K562 (cell line): ENCODE results near the gene GRXCR1. TPM values are rescaled to one million over a fixed set of nuclear protein-coding genes. Genes with fewer than 3 reads are reported as not detected.
A peak's percentile ranks its signal among the peaks of the same experiment; 100 is the strongest.

Source experiments
- ATAC-seq: fragments of 200-7000 bp; cut with Tn5 transposase; 3 replicates; pipeline ENCODE4 v1.9.1; 2020; ENCODE audit warnings: moderate library complexity
- BruUV-seq: library from RNA; stranded (reverse); fragments of 400-500 nt; replicated peaks from 2 replicates; lab custom pipeline; 2021; lab: Mats Ljungman, UMichigan
- CTCF ChIA-PET: fragments of 300-600 bp; formaldehyde crosslinking; extraction: SDS; loops from one replicate; lab custom pipeline; 2021; ENCODE audit warnings: low intra/inter-chr PET ratio; lab: Yijun Ruan, JAX
- POLR2A ChIA-PET: fragments of 300-600, 350-650 bp; sonication (Branson Sonifier 250); formaldehyde crosslinking; extraction: SDS; loops from one replicate; lab custom pipeline; 2021; ENCODE audit warnings: antibody characterized with exemption, inconsistent platforms; lab: Yijun Ruan, JAX
- DNase-seq, 4 experiments: peaks; one replicate each; pipeline versions ENCODE4 v3.0.0 to v3.0.0-alpha.2; 2011 to 2018; ENCODE audit warnings: low spot score in 3 of 4, mixed read lengths in 3 of 4; ENCODE audit errors: extremely low read depth in 1 of 4
- FAIRE-seq: peaks from 2 replicates; lab custom pipeline; 2011; peaks lifted over from hg19 to GRCh38; lab: Jason Lieb, UNC
- H2AFZ ChIP-seq: 2 replicates; pipeline ENCODE4 v1.6.0; 2011; ENCODE audit warnings: low read depth, low read length, control low read depth, inconsistent platforms
- H3K27ac ChIP-seq: fragments of 200-600 bp; 3 replicates; pipeline ENCODE4 v1.8.0; 2011; ENCODE audit warnings: low read depth, mild to moderate bottlenecking, control low read depth, inconsistent platforms, low read length, moderate library complexity, mixed read lengths; ENCODE audit errors: extremely low read depth
- H3K27me3 ChIP-seq, 2 experiments: fragments of 300-600 bp in 1 of 2; 2 replicates in 1 of 2; 3 replicates in 1 of 2; pipeline versions ENCODE4 v1.6.0 to v1.8.0; 2011; ENCODE audit warnings: inconsistent platforms in 2 of 2, low read length in 2 of 2, mild to moderate bottlenecking in 1 of 2, mixed read lengths in 1 of 2, moderate library complexity in 1 of 2; ENCODE audit not compliant: control insufficient read depth in 2 of 2, insufficient read depth in 2 of 2
- H3K36me3 ChIP-seq: fragments of 300-600 bp; 3 replicates; pipeline ENCODE4 v1.8.0; 2011; ENCODE audit warnings: mild to moderate bottlenecking, low read length, inconsistent platforms; ENCODE audit not compliant: control insufficient read depth, insufficient read depth
- H3K4me1 ChIP-seq, 2 experiments: fragments of 200-600 bp in 1 of 2; replicated peaks in 1 of 2; 2 replicates in 1 of 2; 3 replicates in 1 of 2; pipeline versions ENCODE4 v1.5.1 to v1.8.0; 2011; ENCODE audit warnings: inconsistent platforms in 2 of 2, low read length in 2 of 2, mild to moderate bottlenecking in 1 of 2, mixed read lengths in 1 of 2, moderate library complexity in 1 of 2; ENCODE audit not compliant: control insufficient read depth in 2 of 2, insufficient read depth in 2 of 2
- H3K4me2 ChIP-seq: 2 replicates; pipeline ENCODE4 v1.6.1; 2011; ENCODE audit warnings: low read length, control low read depth, inconsistent platforms, mixed read lengths; ENCODE audit not compliant: insufficient read depth
- H3K4me3 ChIP-seq: fragments of 200-600 bp; sonication (generic), shearing (Covaris generic); 2 replicates; pipeline ENCODE4 v1.5.1; 2016; ENCODE audit warnings: control low read depth, inconsistent platforms
- H3K79me2 ChIP-seq: fragments of 200-600 bp; 3 replicates; pipeline ENCODE4 v1.8.0; 2011; ENCODE audit warnings: low read length, inconsistent platforms; ENCODE audit not compliant: control insufficient read depth, insufficient read depth
- H3K9ac ChIP-seq, 2 experiments: 2 replicates each; pipeline versions ENCODE4 v1.6.0 to v1.6.1; 2011; ENCODE audit warnings: low read depth in 2 of 2, low read length in 2 of 2, control low read depth in 1 of 2, inconsistent platforms in 1 of 2, mild to moderate bottlenecking in 1 of 2, mixed read lengths in 1 of 2; ENCODE audit not compliant: insufficient read depth in 1 of 2
- H3K9me1 ChIP-seq: one replicate; pipeline ENCODE4 v1.6.0; 2011; ENCODE audit warnings: inconsistent platforms, mild to moderate bottlenecking, low read length, moderate library complexity; ENCODE audit not compliant: control insufficient read depth, insufficient read depth
- H3K9me3 ChIP-seq: replicated peaks from 2 replicates; pipeline ENCODE4 v1.5.1; 2011; ENCODE audit warnings: low read depth, low read length, inconsistent platforms; ENCODE audit not compliant: control insufficient read depth, insufficient read depth
- H4K20me1 ChIP-seq: replicated peaks from 2 replicates; pipeline ENCODE4 v1.6.1; 2011; ENCODE audit warnings: low read length, inconsistent platforms, mixed read lengths; ENCODE audit not compliant: control insufficient read depth, insufficient read depth
- CEBPG ChIP-seq, 3 experiments: fragments of 200-800 bp in 1 of 3; sonication (Bioruptor generic) in 1 of 3; sonication (generic) in 1 of 3; formaldehyde crosslinking in 1 of 3; IDR thresholded peaks in 2 of 3; conservative IDR thresholded peaks in 1 of 3; 2 replicates each; pipeline versions ENCODE4 v1.6.1 to v1.8.0; 2016 to 2022; ENCODE audit warnings: missing compliant biosample characterization in 2 of 3, missing genetic modification characterization in 2 of 3, mild to moderate bottlenecking in 1 of 3, missing genetic modification reagents in 1 of 3
- RAD21 ChIP-seq, 2 experiments: fragments of 250-450 bp in 1 of 2; fragments of 450-650 bp in 1 of 2; sonication (Bioruptor Pico) in 1 of 2; formaldehyde crosslinking in 1 of 2; IDR thresholded peaks in 1 of 2; conservative IDR thresholded peaks in 1 of 2; 2 replicates each; pipeline versions ENCODE4 v1.4.0 to v1.8.0; 2020 to 2022; ENCODE audit warnings: mild to moderate bottlenecking in 2 of 2, moderate library complexity in 1 of 2
- RBBP5 ChIP-seq: fragments of 200-600 bp; sonication (generic); IDR thresholded peaks from 2 replicates; pipeline ENCODE4 v1.6.1; 2012; ENCODE audit warnings: borderline replicate concordance, mild to moderate bottlenecking, low read length, control low read depth, inconsistent platforms; ENCODE audit not compliant: insufficient read depth, poor library complexity, severe bottlenecking
- WGBS: fragments of 100-300 bp; shearing (Covaris generic); methylation state at CpG from one replicate; pipeline ENCODE4 v1.1.6; 2016; ENCODE audit warnings: low coverage, mixed read lengths; ENCODE audit not compliant: insufficient coverage; ENCODE audit errors: missing lambda C conversion rate; 5-methylcytosine and 5-hydroxymethylcytosine counted together
- in situ Hi-C: fragments of 300-500 bp; cut with MboI; formaldehyde crosslinking; loops from 4 replicates; pipeline ENCODE4 v1.15.0; 2018; ENCODE audit warnings: inconsistent platforms, mixed read lengths
- intact Hi-C: fragments of 100-400 bp; cut with micrococcal nuclease; formaldehyde crosslinking; loops from 2 replicates; pipeline ENCODE4 v1.14.2; 2022
- polyA plus RNA-seq, 8 experiments: library from polyadenylated mRNA; depleted of rRNA in 4 of 8; stranded (reverse) in 5 of 8; unstranded in 3 of 8; fragments of >200 nt; fragmentation: Nextera tagmentation in 2 of 8; fragmentation: Illumina TruSeq in 1 of 8; extraction: Ambion mirVana in 2 of 8; extraction: Trizol in 1 of 8; gene quantifications; 2 replicates each; pipeline versions ENCODE4 v1.2.1 to v1.2.3, GENCODE V29; 2011 to 2014; ENCODE audit warnings: inconsistent platforms in 1 of 8, missing spikeins in 1 of 8
- total RNA-seq, 7 experiments: library from RNA; depleted of rRNA in 6 of 7; stranded (reverse); fragments of >200 nt in 6 of 7; fragmentation: Illumina TruSeq in 2 of 7; extraction: Trizol in 2 of 7; gene quantifications; 2 replicates each; pipeline versions ENCODE4 v1.2.1 to v1.2.3, GENCODE V29; 2011 to 2021; ENCODE audit warnings: low replicate concordance in 1 of 7
- TF ChIP-seq, protein P1 (sequence below), 3 experiments: IDR thresholded peaks in 2 of 3; conservative IDR thresholded peaks in 1 of 3; 2 replicates each; pipeline ENCODE4 v1.5.1; 2011 to 2012; ENCODE audit warnings: low read length in 3 of 3, mild to moderate bottlenecking in 3 of 3, control low read depth in 2 of 3, improper control_type of control experiment in 1 of 3, inconsistent platforms in 1 of 3, low read depth in 1 of 3, mixed read lengths in 1 of 3, moderate library complexity in 1 of 3; ENCODE audit not compliant: insufficient read depth in 2 of 3

Gene GRXCR1
- total and polyA plus RNA-seq, 9 of the 15 experiments (the other 6 are each of a cell fraction or from before 2014, with no cell fraction given): not detected

DNA sequence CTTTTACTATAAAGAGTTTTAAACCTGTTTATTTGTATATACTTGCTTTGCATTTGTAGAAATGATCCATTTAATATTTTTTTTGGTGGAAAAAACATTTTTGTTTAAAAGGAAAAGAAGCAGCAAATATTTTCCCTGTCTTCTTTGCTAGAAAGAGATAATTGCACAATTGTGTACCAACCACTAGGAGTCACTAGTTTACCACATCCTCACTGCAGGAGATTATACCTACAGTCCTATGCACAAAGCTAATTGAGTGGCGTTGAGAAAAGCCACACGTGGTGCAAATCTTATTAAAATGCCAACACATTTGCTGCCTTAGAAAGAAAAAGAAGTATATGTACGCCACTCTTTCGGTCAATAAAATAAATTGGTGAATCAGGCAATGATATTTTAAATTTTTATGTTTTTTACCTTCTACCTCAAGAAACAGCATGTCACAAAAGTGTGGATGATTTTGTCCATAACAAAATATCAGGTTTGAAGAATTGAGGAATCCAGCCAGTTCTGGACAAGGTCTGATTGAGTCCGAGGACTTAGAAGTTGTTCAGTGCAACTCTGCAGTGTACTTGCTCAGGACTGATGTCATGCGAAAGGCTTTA, 102.9 kb downstream of the GRXCR1 start:
- Histone ChIP-seq H4K20me1 (no peaks in the 10 kb centered on the region), H3K9me3 (no peaks in the 10 kb centered on the region; the same call in 1 of the 2 replicates), H3K9ac (no peak overlapping the region), H3K79me2 (no peaks in the 10 kb centered on the region), H3K27ac (no peak overlapping the region), H2AFZ (no peak overlapping the region), H3K36me3 (no peaks in the 10 kb centered on the region), H3K27me3 (no peaks in the 10 kb centered on the region), H3K4me3 (no peak overlapping the region), H3K4me1 (no peaks in the 10 kb centered on the region), H3K4me2 (no peak overlapping the region), H3K9me1 (no peaks in the 10 kb centered on the region)
- DNase-seq: peak; percentile 9 to 31 (median 16)
- POLR2A ChIA-PET: no interaction called here
- peak in 1 of 2 experiments; percentile 41; a peak in 1 of 4 replicates for TF ChIP-seq RAD21 (CRISPR knock-in tag; conservative IDR thresholded peaks at IDR 0.05 in 1 of 2, IDR thresholded peaks at IDR 0.05 in 1 of 2)
- TF ChIP-seq, protein P1, sequence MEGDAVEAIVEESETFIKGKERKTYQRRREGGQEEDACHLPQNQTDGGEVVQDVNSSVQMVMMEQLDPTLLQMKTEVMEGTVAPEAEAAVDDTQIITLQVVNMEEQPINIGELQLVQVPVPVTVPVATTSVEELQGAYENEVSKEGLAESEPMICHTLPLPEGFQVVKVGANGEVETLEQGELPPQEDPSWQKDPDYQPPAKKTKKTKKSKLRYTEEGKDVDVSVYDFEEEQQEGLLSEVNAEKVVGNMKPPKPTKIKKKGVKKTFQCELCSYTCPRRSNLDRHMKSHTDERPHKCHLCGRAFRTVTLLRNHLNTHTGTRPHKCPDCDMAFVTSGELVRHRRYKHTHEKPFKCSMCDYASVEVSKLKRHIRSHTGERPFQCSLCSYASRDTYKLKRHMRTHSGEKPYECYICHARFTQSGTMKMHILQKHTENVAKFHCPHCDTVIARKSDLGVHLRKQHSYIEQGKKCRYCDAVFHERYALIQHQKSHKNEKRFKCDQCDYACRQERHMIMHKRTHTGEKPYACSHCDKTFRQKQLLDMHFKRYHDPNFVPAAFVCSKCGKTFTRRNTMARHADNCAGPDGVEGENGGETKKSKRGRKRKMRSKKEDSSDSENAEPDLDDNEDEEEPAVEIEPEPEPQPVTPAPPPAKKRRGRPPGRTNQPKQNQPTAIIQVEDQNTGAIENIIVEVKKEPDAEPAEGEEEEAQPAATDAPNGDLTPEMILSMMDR (IDR thresholded peaks at IDR 0.05 in 2 of 3, conservative IDR thresholded peaks at IDR 0.05 in 1 of 3; ENCODE audit: insufficient read depth in 2 of 3, low read depth in 1 of 3, low read length in 3 of 3): peak; percentile 15 to 54 (median 40); a peak in 2 of 6 replicates
- TF ChIP-seq RBBP5: no peak
- TF ChIP-seq CEBPG (CRISPR knock-in tag; IDR thresholded peaks at IDR 0.05): no peak
- peak; percentile 17 to 43; a peak in 1 of 4 replicates for TF ChIP-seq CEBPG (tag; conservative IDR thresholded peaks at IDR 0.05 in 1 of 2, IDR thresholded peaks at IDR 0.05 in 1 of 2)
- intact Hi-C loops: no loop called here
- no peak for ATAC-seq
- CTCF ChIA-PET: no interaction called here
- FAIRE-seq: no peak
- 7% methylated on average over 6 of the region's 6 CpGs for WGBS
- in situ Hi-C loops: no loop called here
- no TSS peak for BruUV-seq
